Uterus (tissue), 2 donors: ENCODE data around the gene GPR34.

Source experiments
- CTCF ChIP-seq, 4 experiments: fragments of 200-600 bp in 2 of 4; fragments of 450-650 bp in 2 of 4; sonication (generic) in 2 of 4; IDR thresholded peaks; one replicate each; pipeline ENCODE4 v1.5.1; 2016 to 2019; ENCODE audit warnings: antibody characterized with exemption in 4 of 4, mild to moderate bottlenecking in 2 of 4, moderate library complexity in 1 of 4
- POLR2A ChIP-seq, 2 donors: fragments of 450-650 bp; IDR thresholded peaks; one replicate each; pipeline ENCODE4 v1.6.1; 2016; ENCODE audit warnings: antibody characterized with exemption in 2 of 2, mild to moderate bottlenecking in 1 of 2, moderate library complexity in 1 of 2

GRCh38 chrX:41732260-41732659 is 43.5 kb downstream of the GPR34 start:
- TF ChIP-seq CTCF (IDR thresholded peaks at IDR 0.05) (no peak), POLR2A (IDR thresholded peaks at IDR 0.05) (no peak)
